HS-27A (cell line): Measurements from ENCODE around the gene SERPINA6.
"Not testable (repeated sequence)": the region's sequence is repeated elsewhere in the genome, so short reads cannot be mapped to it uniquely, and the experiment has no call there.

Experiments
- DNase-seq: peaks from one replicate; pipeline ENCODE4 v3.0.0-alpha.2; 2012; ENCODE audit warnings: low read depth, missing footprints

SERPINA6 gene

GRCh38 chr14:94328196-94328595 is 5.1 kb upstream of the SERPINA6 start:
- no peak for DNase-seq

- DNase-seq: no peak
Observed at GRCh38 chr14:94321421-94322271, 1.5 kb downstream of the SERPINA6 start.

GRCh38 chr14:94320243-94320642 is 2.9 kb downstream of the SERPINA6 start:
- DNase-seq: no peak

- no peak for DNase-seq
Observed at GRCh38 chr14:94317259-94317658, 5.9 kb downstream of the SERPINA6 start.

GRCh38 chr14:94316692-94317091 is 6.4 kb downstream of the SERPINA6 start:
- DNase-seq: no peak

GRCh38 chr14:94314890-94315289 is 8.2 kb downstream of the SERPINA6 start:
- DNase-seq: no peak

GRCh38 chr14:94313991-94314655 is 9.0 kb downstream of the SERPINA6 start:
- no peak for DNase-seq

GRCh38 chr14:94312481-94313246 is 10.5 kb downstream of the SERPINA6 start:
- no peak for DNase-seq

GRCh38 chr14:94310248-94310647 is 12.9 kb downstream of the SERPINA6 start:
- DNase-seq: no peak

GRCh38 chr14:94309721-94310120 is 13.4 kb downstream of the SERPINA6 start:
- no peak for DNase-seq

- DNase-seq: no peak
Observed at GRCh38 chr14:94307410-94307992, 15.6 kb downstream of the SERPINA6 start.

- no peak for DNase-seq
Observed at GRCh38 chr14:94306047-94306978, 16.8 kb downstream of the SERPINA6 start.

- no peak for DNase-seq
Observed at GRCh38 chr14:94305620-94306019, 17.5 kb downstream of the SERPINA6 start.

GRCh38 chr14:94304243-94304642 is 18.9 kb downstream of the SERPINA6 start:
- no peak for DNase-seq

- DNase-seq: no peak
Observed at GRCh38 chr14:94303111-94303510, 20.0 kb downstream of the SERPINA6 start.

GRCh38 chr14:94298130-94298529 is 25.0 kb downstream of the SERPINA6 start:
- DNase-seq: no peak

- DNase-seq: not testable (repeated sequence)
Observed at GRCh38 chr14:94296181-94296545, 27.0 kb downstream of the SERPINA6 start.

GRCh38 chr14:94295360-94296180 is 27.6 kb downstream of the SERPINA6 start:
- DNase-seq: no peak

- no peak for DNase-seq
Observed at GRCh38 chr14:94293578-94293924, 29.6 kb downstream of the SERPINA6 start.

GRCh38 chr14:94292872-94293577 is 30.1 kb downstream of the SERPINA6 start, which contains the start of gene SERPINA10:
TSS of gene SERPINA10 (minus strand) at chr14:94293268. CDS start at chr14:94290593, 2,675 bp downstream.
- no peak for DNase-seq
